Cardiac muscle cell (in vitro differentiated cells and primary cell): ENCODE measurements around the gene GRM5. TPM values are rescaled to one million over a fixed set of nuclear protein-coding genes. Genes with fewer than 3 reads are reported as not detected.

Experiments used
- DNase-seq, 2 donors: peaks; one replicate each; pipeline versions ENCODE4 v3.0.0 to v3.0.0-alpha.2; 2010 to 2017; ENCODE audit warnings: low read depth in 1 of 2, low spot score in 1 of 2
- H3K27ac ChIP-seq: fragments of 200-600 bp; sonication (generic); 2 replicates; pipeline ENCODE4 v1.5.1; 2016
- H3K27me3 ChIP-seq: fragments of 200-600 bp; sonication (generic); 2 replicates; pipeline ENCODE4 v1.6.0; 2016; ENCODE audit warnings: control low read depth
- H3K36me3 ChIP-seq: fragments of 200-600 bp; sonication (generic); 2 replicates; pipeline ENCODE4 v1.5.1; 2016; ENCODE audit warnings: control low read depth
- H3K4me1 ChIP-seq: fragments of 200-600 bp; sonication (generic); 2 replicates; pipeline ENCODE4 v1.8.1; 2017; ENCODE audit warnings: low read depth, mild to moderate bottlenecking, mixed run types
- H3K4me3 ChIP-seq: fragments of 200-600 bp; sonication (generic); 2 replicates; pipeline ENCODE4 v1.5.1; 2016; ENCODE audit warnings: mild to moderate bottlenecking
- H3K9me3 ChIP-seq: fragments of 200-600 bp; sonication (generic); 2 replicates; pipeline ENCODE4 v1.5.1; 2017; ENCODE audit warnings: low read depth, mild to moderate bottlenecking, control low read depth
- polyA plus RNA-seq: library from polyadenylated mRNA; unstranded; fragments of >200 nt; fragmentation: Nextera tagmentation; extraction: Ambion mirVana; gene quantifications from 2 replicates; pipeline ENCODE4 v1.2.1, GENCODE V29; 2016
- total RNA-seq: library from RNA; depleted of rRNA; stranded (reverse); fragments of >200 nt; gene quantifications from 2 replicates; pipeline ENCODE4 v1.2.3, GENCODE V29; 2016
- TF ChIP-seq, protein P1 (sequence below): IDR thresholded peaks from 2 replicates; pipeline ENCODE4 v1.5.1; 2012; ENCODE audit warnings: low read depth, mild to moderate bottlenecking, low read length

GRM5 gene
- total and polyA plus RNA-seq, 2 experiments from 2014 or later: 0.06 TPM; not detected in 1

DNA sequence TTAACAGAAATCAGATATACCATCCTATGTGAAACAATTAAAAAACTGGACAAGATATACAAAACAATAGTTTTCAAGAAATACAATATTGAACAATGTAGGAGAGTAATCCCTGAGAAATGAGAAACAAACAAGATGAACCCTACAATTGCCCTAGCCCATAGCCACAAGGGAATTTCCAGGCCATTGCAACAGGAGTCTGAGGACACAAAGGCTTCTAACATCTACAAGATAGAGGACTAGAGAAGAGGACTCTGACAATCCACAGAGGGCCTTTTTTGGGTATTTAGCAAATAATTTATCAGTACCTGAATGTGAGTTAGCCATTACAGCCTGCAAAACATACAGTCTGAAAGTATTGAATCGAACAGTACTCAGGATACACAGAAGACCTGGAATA lies 251.7 kb downstream of the GRM5 start:
- no peak for DNase-seq
- Histone ChIP-seq H3K27me3 (no peaks in the 10 kb centered on the region), H3K27ac (no peak overlapping the region), H3K36me3 (no peaks in the 10 kb centered on the region), H3K4me1 (no peaks in the 10 kb centered on the region), H3K4me3 (no peak overlapping the region), H3K9me3 (no peaks in the 10 kb centered on the region)
- TF ChIP-seq, protein P1, sequence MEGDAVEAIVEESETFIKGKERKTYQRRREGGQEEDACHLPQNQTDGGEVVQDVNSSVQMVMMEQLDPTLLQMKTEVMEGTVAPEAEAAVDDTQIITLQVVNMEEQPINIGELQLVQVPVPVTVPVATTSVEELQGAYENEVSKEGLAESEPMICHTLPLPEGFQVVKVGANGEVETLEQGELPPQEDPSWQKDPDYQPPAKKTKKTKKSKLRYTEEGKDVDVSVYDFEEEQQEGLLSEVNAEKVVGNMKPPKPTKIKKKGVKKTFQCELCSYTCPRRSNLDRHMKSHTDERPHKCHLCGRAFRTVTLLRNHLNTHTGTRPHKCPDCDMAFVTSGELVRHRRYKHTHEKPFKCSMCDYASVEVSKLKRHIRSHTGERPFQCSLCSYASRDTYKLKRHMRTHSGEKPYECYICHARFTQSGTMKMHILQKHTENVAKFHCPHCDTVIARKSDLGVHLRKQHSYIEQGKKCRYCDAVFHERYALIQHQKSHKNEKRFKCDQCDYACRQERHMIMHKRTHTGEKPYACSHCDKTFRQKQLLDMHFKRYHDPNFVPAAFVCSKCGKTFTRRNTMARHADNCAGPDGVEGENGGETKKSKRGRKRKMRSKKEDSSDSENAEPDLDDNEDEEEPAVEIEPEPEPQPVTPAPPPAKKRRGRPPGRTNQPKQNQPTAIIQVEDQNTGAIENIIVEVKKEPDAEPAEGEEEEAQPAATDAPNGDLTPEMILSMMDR: no peak

DNA sequence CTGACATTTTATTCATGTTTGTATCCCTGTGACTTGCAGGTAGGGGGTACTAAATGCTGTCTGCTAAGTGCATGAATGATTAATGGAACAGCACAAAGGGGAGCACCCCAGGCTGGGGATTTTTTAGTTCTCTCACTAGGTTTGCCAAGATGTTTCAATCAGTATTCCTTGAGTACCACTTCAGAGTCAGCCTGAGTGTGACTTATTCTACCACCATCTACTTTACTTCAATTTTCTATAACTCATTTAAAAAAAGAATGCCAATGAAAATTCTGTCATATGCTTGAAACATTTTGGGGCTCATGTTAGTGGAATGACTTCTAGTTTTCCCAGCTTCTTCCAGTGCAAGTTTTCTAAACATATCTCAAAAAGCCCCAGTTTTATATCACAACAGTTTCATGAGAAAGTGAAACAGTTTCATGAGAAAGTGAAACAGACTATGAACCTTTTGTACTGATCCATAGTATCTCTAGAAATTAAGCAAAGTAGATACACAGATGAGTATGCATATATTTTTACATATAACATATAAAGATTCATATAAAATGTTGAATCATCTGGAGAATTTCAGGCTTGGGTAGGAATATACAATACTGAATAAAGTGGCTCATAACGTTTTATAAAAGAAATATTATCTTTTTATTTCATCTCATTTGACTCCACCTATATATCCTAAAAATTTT lies 252.4 kb downstream of the GRM5 start:
- no peaks in the 10 kb centered on the region for H3K9me3 ChIP-seq
- TF ChIP-seq, protein P1: no peak
- H3K4me3 ChIP-seq: no peak overlapping the region
- no peak for DNase-seq
- no peaks in the 10 kb centered on the region for H3K27me3 ChIP-seq
- no peaks in the 10 kb centered on the region for H3K4me1 ChIP-seq
- no peaks in the 10 kb centered on the region for H3K36me3 ChIP-seq
- no peak overlapping the region for H3K27ac ChIP-seq

DNA sequence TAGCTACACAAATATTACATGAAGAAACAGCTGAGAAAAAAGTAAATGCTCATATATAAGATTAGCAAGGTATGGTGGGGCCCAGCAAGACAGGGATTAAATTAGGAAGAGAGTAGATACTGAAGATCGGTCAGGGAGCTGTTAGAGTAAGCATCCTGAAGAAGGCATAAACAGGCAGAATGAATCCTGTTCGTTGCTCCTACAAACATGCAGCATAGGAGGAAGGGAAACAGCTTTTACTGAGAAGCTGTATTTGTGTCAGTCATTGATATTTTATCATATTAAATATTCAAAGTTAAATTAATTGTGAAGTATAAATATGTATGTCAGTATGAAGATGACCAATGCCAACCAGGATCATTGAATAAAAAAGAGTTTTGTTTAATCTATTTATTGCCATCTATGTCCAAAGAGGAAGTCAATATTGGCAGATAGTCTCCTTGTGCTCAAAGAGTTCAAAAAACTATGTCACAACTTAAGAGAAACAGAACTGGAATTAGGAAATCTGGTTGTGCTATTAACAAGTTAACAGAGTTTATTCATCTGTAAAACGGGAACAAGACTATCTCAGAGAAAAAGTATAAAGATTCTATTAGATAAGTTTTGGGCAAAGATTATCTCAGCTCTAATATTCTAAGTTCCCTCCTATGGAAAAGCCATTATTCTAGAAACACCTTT lies 255.2 kb downstream of the GRM5 start:
- Histone ChIP-seq H3K4me3 (no peak overlapping the region), H3K27ac (no peak overlapping the region), H3K36me3 (no peaks in the 10 kb centered on the region), H3K27me3 (no peaks in the 10 kb centered on the region), H3K4me1 (no peaks in the 10 kb centered on the region), H3K9me3 (no peaks in the 10 kb centered on the region)
- TF ChIP-seq, protein P1: no peak
- DNase-seq: no peak

DNA sequence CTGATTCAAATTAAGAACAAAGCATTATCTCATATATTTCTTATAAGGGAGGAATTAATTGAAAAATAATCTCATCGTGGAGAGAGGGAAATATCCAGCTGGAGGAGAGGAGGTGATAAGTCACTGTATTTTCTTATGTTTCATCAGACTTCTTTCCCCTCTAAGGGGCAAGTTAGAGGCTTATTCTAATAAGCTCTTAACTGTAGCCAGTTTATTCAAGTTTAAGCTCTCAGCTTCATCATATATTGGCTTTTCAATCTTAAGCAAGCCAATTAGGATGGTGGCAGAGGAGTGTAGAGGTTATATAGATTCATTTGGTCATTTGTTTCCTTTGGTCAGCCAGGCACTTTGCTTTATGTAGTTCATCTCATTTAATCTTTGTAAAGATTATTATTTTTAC lies 256.7 kb downstream of the GRM5 start:
- H3K27me3 ChIP-seq: no peaks in the 10 kb centered on the region
- DNase-seq: no peak
- H3K9me3 ChIP-seq: no peaks in the 10 kb centered on the region
- no peak overlapping the region for H3K27ac ChIP-seq
- TF ChIP-seq, protein P1: no peak
- H3K4me1 ChIP-seq: no peaks in the 10 kb centered on the region
- H3K36me3 ChIP-seq: no peaks in the 10 kb centered on the region
- no peak overlapping the region for H3K4me3 ChIP-seq

DNA sequence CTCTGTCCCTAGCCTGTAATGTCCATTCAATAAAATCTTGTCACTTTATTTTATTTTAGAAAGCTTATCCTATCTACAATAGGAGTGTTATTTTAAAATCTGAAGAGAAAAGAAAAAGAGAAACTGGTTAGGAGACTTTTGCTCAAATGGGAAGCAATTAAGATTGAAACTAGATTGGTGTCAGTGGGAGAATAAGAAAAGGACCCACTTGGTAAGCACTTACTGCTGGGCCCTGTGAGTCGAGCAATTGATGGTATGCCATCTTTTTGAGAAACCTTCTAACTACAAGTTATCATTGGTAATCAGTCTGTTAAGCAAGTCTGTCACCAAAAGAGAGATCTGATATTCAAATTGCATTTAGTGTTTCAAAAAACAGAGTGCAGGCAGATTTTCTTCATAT lies 258.4 kb downstream of the GRM5 start:
- Histone ChIP-seq H3K27ac (no peak overlapping the region), H3K9me3 (no peaks in the 10 kb centered on the region), H3K4me3 (no peak overlapping the region), H3K4me1 (no peaks in the 10 kb centered on the region), H3K36me3 (no peaks in the 10 kb centered on the region), H3K27me3 (no peaks in the 10 kb centered on the region)
- TF ChIP-seq, protein P1: no peak
- no peak for DNase-seq
